GM18909 (cell line): ENCODE results near the gene CFAP161.
"Not testable (repeated sequence)": the region's sequence is repeated elsewhere in the genome, so short reads cannot be mapped to it uniquely, and the experiment has no call there.

Source experiments
- ATAC-seq: cut with Tn5 transposase; IDR thresholded peaks from one replicate; pipeline ENCODE4 v1.9.1; 2021; ENCODE audit warnings: mild to moderate bottlenecking; ENCODE audit not compliant: unreplicated experiment, poor library complexity

Gene CFAP161

DNA sequence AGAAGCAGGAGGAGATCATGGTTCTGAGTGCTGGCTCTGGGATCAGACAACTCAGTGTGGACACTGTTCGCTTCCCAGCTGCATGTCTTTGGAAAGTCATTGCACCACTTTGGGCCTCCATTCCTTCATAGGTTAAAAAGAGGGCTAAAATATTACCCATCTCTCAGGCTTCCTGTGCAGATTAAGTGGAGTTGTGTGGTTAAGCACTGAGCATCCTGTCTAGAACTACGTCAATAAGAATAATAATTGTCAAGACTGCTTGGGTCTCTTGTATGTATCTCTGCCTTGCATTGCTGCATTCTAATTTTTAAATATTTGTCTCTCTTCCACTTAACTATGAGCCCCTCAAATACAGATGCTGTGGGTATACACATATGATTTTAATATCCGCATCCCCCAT is 22.3 kb downstream of the CFAP161 start:
- no peak for ATAC-seq

DNA sequence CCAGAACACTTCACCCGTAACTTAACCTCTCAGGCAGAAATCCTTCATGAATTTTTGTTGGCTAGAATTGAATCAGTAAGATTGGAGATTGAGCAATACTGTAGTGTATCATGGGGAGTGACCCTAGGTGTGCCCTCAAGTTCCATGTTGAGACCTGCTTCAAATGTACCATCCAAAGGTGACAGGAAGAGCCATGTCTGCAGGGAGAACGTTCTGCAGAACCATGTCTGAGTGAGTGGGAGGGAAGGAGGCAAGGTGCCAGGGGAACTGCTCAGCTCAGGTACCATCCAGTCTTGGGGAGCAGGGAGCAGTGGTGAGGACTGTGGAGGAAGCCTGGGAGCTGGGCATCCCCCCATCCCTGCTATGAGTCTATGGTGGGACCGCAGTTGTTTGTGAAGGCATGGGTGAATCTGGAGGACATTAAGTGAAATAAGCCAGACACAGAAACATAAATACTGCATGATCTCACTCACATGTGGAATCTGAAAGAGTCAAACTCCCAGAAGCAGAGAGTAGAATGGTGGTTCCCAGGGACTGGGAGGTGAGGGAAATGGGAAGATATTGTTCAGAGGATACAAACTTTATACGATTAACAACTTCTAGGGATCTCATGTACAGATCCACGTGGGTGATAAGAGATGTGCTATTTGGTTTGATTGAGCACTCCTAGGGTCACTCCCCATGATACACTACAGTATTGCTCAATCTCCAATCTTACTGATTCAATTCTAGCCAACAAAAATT is 23.3 kb downstream of the CFAP161 start:
- no peak for ATAC-seq

DNA sequence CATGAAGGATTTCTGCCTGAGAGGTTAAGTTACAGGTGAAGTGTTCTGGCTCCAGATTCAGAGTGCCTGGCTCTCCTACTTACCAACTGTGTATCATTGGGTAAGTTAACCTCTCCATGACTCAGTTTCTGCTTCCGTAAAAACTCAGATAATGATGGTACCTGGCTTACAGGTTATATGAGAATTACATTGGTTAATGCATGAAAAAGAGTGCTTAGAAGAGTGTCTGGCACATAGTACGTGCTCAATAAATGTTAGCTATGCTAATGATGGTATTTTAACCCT is 23.8 kb downstream of the CFAP161 start:
- no peak for ATAC-seq

DNA sequence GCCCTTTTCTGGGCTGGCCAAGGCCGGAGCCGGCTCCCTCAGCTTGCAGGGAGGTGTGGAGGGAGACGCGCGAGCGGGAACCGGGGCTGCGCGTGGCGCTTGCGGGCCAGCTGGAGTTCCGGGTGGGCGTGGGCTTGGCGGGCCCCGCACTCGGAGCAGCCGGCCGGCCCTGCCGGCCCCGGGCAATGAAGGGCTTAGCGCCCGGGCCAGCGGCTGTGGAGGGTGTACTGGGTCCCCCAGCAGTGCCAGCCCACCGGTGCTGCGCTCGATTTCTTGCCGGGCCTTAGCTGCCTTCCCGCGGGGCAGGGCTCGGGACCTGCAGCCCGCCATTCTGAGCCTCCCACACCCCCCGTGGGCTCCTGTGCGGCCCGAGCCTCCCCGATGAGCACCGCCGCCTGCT is 24.5 kb downstream of the CFAP161 start:
- not testable (repeated sequence) for ATAC-seq

DNA sequence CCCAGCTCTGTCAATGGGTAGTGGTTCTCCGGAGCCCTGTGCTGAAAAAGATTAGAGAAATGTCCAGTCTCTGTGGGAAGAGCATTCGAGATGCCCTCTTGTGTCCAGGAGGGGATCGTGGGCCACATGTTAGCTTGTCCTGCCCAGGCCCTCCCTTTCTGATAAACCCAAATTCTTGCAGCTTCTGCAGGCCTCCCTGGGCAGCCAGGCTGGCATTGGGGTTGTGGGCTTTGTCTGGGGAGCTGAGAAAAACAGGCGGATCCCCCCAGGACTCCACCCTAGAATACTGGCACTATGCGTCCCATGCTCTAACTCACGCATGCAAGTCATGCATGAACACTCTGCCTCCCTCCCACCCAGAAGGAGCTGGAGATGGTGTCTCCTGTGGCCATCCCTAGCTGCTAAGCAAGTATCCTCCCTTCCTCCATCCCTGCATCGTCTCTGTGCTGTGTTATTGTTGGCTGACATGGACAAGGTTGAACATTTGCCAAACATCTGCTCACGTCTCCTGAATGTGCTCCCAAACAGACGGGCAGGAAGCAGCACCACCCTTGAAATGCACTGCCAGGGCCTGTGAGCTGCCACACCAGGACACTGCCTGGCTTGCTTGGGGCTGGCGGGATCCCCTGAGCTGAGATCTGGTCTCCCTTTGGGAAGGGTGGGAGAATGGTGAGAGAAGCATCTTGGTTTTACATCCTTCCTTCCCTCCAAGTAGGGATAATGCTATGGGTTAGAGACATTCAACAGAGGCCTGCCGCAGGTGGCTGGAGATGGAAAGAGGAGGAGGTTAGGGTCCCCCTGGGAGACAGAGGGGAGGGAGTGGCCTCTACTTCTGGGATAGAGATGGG is 26.5 kb downstream of the CFAP161 start:
- no peak for ATAC-seq

DNA sequence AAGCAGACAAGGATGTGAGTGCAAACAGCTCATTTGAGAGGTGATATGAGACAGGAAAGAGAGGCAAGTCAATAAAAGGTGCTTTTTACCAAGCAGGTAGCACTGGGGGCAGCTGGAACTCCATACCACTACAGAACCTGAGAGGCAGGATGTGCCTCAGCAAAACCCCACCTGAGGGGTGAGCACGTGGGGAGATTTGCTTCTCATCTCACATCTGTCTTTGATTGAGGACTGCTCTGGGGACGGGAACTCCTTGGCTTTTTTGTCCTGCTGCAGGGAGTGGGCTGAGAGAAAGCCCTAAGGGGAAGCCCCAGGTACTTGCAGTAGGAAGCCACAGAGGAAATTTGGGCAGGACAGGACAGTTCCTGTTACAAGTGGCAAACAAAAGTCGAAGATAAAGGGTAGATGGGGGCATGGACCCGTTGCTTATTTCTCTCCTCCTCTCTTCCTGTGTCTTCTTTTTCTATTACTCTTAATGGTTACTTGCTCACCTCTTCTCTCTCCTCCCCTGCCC is 27.1 kb downstream of the CFAP161 start:
- no peak for ATAC-seq

DNA sequence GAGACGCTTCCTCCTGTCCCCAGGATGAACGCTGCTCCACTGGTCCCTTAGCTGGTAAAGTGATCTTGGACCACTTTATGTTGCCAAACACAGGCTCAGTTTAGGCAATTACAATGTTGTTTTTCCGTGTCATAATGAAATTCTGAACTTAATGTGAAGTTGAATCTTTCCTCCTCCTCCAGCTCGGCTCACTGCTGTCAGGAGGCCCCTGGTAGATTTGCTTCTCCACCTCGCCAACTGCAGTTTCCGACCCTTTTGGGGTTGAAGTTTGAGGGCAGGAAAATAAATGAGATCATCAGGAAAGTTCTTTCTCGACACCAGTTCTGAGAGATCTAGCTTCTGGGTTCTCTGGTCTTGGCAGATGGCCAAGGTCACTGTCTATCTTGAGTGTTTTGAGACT is 27.8 kb downstream of the CFAP161 start:
- no peak for ATAC-seq

DNA sequence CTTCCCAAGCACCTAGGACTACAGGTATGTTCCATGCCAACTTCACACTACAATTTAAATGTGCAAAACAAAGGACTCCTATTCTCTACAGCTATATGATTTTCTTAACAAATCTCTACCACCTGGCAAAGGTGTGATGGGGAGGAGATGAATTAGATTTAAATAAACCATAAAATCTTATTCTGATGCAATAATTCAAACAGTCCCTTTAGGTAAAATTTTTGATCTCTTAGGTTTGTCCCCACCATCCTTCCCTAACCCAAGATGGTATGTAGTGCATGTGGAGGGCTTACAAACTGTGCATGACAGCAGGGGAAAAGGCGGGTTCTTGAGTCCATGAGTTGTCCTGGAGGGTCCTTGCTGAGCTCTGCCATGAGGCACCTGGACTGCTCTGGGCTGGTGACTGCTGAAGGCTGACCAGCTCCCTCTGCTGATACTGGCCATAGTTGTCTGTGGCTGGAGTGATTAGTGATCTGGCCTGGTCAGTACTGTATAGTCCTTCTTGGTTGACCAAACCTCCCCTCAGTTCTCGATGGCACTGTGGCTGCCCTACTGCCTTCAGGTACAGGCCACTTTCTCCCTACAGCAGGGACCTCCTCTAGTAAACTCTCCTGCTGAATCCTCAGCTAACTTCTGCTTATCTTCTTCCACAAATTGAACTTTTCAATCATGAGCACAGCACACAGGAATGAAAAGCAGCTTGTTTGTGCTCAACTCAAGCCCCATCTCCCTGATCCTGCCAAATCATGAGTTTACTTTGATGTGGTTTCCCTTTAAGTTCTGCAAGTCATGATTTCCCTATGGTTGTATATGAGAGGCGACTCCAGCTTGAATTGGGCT is 30.1 kb downstream of the CFAP161 start:
- no peak for ATAC-seq

DNA sequence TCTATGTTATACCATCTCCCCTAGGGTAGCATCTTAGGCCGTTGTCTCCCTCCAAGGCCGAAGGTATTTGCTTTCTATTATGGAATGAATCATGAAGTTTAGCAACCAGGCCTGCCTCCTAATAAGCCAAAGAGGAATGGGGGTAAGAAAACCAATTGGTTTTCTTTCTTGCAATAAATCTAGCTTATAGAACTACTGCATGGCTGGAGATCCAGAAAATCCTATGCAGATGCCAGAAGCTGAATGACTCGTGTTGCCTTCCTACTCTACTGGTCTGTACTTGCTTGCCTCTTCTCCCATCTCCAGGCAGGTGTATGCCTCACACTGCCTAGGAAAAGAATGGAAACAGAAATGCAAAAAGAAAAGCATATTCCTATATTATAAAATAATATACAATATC is 31.5 kb downstream of the CFAP161 start:
- no peak for ATAC-seq

DNA sequence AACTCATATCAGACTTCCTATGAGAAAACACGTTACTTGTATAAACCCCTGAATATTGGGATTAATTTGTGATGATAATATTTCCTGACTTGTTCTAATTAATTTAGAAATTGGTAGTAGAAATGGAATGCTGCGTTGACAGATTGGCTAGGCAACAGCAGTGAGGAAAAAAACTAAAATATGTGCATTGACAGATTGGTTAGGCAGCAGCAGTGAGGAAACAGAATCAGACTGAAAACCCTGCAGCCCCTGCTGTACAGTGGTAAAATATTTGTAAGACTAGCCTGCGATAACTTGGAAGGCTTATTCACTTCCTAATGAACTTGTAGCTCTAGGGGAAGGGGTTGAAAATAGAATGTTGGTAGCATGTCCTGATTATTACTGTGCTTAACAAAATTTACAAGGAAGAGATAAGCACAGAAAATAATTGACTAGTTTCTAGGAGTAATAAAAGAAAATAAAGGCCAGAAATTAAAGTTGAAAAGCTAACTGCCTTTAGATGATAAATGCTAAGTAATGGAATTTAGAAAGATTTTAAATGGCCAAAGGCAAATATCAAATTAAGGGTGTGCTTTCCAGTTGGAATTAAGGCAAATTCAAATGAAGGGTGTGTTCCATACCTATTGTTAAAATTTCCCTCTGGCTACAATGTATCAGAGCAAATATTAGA is 32.7 kb downstream of the CFAP161 start:
- ATAC-seq, result no peak

DNA sequence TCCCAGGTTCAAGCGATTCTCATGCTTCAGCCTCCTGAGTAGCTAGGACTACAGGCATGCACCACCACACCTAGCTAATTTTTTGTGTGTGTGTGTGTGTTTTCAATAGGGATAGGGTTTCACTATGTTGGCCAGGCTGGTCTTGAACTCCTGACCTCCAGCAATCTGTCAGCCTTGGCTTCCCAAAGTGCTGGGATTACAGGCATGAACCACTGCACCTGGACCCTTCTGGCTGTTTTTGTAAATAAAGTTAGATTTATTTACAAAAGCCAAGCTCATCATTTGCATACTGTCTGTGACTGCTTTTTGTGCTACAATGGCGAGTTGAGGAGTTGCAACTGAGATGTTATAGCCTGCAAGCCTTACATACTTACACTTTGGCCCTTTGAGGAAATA is 34.1 kb downstream of the CFAP161 start:
- ATAC-seq, result no peak

DNA sequence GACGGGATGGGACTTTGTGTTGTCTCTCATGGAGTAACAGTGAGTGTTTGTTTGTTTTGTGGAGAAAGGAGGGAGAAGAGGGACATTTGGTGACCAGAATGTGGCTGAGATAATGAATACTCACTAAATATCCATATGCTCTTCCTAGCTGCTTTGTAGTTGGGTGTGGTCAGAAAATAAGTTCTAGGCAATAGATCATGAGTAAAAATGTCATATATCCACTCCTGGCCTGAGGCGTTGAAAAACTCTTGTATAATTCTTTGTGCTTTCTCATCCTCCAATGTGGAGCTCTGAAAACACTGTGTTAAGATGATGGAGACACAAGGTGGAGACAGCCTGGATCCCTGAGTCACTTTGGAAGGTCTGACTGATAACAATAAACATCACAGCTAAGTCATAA is 34.6 kb downstream of the CFAP161 start:
- ATAC-seq, result no peak

DNA sequence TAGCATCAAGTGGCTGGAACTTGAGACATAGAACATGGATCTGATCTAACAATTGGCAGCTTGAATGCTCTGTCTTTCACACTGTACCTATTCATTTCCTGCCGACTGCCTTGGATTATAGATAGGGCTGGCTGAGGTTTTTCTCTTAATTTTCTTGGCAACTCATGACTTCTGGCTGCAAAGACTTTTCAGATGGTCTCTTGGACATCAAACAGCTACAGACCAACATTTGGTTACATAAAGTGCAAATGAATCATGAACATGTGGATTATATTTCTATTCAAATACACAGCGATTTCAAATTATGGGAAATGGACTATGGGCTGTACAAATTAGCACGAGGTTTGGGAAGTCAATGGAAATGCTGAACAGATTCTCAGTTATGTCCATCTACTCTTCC is 36.4 kb downstream of the CFAP161 start:
- ATAC-seq, result no peak

DNA sequence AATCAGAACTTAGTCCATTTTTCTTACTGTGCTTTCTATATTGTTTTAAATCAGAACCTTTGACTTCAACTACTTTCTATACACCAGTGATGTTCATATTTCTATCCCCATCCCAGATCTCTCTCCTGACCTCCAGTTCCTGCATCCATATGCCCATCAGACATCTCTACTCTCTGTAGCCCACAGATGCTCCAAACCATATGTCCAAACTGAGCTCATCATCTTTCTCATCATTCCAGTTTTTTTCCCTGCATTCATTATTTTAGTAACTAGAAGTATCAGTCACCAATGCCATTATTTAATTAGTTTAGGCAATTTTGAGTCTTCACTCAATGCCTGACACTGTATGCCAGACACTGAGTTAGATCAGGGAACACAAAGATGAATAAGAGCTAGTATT is 37.2 kb downstream of the CFAP161 start:
- ATAC-seq, result no peak

DNA sequence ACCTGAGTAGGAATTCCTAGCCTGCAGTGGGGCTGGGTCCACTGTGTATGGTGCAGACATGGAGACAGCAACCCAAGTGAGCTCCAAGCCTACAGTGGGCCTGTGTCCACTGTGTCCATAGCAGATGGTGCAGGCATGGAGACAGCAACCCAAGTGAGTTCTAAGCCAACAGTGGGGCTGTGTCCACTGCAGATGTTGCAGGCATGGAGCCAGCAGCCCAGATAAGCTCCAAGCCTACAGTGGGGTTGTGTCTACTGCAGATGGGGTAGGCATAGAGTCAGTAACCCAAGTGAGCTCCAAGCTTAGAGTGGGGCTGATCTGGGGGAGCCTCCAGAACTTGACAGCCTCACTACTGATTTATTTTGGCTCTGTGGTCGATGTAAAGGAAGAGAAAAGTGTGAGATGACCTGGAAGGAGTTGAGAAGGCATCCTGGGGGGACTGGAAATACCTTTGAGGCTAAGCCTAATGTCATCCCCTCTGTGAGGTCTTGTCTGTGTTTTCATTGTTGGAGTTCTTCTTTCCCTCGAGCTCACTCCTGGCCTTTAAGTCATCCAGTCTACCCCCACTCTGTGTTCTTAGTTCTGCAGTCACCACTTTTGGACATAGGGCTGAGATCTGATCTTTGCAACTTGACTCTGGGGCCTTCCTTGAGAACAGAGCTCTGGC is 40.2 kb downstream of the CFAP161 start:
- ATAC-seq, result no peak

DNA sequence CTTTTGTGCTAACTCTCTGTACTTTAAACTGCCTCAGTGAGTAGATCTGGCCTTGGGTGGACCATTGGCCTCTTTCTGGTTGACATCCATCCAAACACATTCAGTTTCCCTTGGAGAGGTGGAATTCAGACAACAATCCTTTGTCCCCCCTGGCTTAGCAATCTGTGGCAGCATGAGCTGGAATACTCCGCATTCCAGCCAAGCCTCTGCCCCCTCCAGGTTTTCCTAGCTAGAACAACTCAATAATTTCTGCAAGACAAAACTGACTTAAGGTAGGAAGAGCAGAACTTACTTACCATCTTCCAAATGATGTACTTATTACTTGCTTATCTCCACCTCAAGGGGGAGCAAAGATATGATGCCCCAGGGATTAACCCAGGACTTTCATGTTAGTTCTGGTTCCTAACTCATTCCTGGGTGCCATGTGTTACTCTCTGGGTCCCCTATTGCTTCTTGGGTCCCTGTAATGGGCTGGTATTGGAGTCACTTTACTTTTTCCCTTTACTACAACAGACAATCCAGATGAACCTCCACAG is 40.8 kb downstream of the CFAP161 start:
- ATAC-seq, result no peak

DNA sequence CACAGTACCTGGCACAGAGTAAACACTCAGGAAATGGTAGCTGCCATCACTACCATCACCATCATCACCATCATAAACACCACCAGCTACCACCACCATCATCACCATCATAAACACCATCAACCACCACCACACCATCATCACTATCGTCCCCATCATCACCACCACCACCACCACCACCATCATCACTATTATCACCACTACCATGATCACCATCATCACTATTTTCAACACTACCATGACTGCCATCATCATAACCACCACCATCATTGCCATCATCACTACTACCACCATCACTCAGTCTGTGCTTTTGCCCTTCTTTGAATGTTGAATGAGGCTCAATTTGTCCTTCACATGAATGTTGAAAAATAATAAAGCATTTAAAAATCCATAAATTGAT is 41.4 kb downstream of the CFAP161 start:
- ATAC-seq, result no peak

DNA sequence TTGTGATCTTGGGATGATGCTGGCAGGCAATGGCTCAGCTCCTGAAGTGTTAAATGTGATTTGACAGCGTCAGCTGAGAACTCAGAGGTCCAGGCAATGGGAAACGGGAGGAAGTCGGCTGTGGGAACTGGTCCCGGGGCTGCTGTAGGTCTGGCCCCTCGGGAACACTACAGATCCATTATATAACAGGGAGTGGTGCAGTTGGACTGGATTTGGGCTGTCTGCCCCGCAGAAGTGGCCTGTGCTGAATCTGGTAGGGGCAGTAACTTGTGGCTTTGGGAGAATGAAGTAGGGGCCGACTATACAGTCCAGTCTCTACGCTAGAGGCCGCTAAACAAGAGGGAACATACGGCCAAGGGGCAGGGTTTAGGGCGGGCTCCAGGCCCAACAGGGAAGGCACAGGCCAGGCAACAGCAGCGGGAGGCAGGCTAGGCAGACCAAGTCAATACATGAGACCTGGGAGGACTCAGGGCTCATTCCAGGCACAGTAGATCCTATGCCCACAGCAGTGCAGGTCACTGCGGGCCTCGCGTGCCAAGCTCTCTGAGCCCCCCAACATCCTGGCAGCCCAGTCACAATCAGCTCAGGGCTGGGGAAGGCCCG is 42.3 kb downstream of the CFAP161 start:
- ATAC-seq, result no peak

DNA sequence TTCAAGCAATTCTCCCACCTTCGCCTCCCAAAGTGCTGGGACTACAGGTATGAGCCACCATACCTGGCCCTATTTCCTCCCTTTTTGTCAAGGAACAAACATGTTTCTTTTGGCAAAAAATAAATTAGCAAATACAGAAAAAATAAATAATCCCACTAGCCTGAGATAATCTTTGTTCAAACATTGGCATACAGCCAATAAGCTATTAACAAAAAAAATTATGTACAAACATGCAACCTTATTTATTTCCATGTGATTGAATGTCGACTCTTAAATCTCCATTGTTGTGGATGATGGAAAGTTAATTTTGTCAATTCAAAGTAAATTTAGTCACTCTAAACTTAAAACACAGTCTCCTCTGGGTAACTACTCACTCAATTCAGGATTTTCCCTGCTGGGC is 44.3 kb downstream of the CFAP161 start:
- no peak for ATAC-seq
